HepG2 (cell line): Measurements from ENCODE around the gene TOR4A. TPM values are rescaled to one million over a fixed set of nuclear protein-coding genes. Genes with fewer than 3 reads are reported as not detected.

ENCODE experiments used
- ETV6 ChIP-seq: sonication (generic); formaldehyde crosslinking; conservative IDR thresholded peaks from 2 replicates; pipeline ENCODE4 v1.4.0; 2020; ENCODE audit warnings: missing genetic modification reagents
- HNF1B ChIP-seq: sonication (generic); formaldehyde crosslinking; IDR thresholded peaks from 2 replicates; pipeline ENCODE4 v1.5.1; 2020; ENCODE audit warnings: mild to moderate bottlenecking, moderate library complexity, missing genetic modification reagents
- JARID2 ChIP-seq: sonication (generic); formaldehyde crosslinking; IDR thresholded peaks from 2 replicates; pipeline ENCODE4 v1.8.1; 2023; ENCODE audit warnings: missing genetic modification reagents, inconsistent platforms; ENCODE audit not compliant: insufficient replicate concordance
- KDM1A ChIP-seq: IDR thresholded peaks from 2 replicates; pipeline ENCODE4 v1.6.1; 2016; ENCODE audit warnings: missing compliant biosample characterization
- MXI1 ChIP-seq: IDR thresholded peaks from 3 replicates; pipeline ENCODE4 v1.6.1; 2012; ENCODE audit warnings: low read depth, low read length, inconsistent platforms, borderline replicate concordance
- PAXIP1 ChIP-seq: sonication (generic); formaldehyde crosslinking; conservative IDR thresholded peaks from 2 replicates; pipeline ENCODE4 v1.4.0; 2020; ENCODE audit warnings: mild to moderate bottlenecking, missing genetic modification reagents, moderate library complexity
- ZBTB7B ChIP-seq: sonication (generic); formaldehyde crosslinking; IDR thresholded peaks from 2 replicates; pipeline ENCODE4 v1.4.0; 2020; ENCODE audit warnings: missing genetic modification reagents
- ZNF674 ChIP-seq: sonication (generic); formaldehyde crosslinking; IDR thresholded peaks from 2 replicates; pipeline ENCODE4 v1.5.0; 2020; ENCODE audit warnings: low read depth, mild to moderate bottlenecking, missing genetic modification reagents
- polyA plus RNA-seq, 8 experiments: library from polyadenylated mRNA; depleted of rRNA in 3 of 8; stranded (reverse) in 7 of 8; unstranded in 1 of 8; fragments of >200 nt; fragmentation: Illumina TruSeq in 4 of 8; extraction: Trizol in 4 of 8; gene quantifications; 2 replicates each; pipeline versions ENCODE4 v1.2.1 to v1.2.3, GENCODE V29; 2011 to 2016; ENCODE audit warnings: low read depth in 4 of 8, missing spikeins in 1 of 8, mixed read lengths in 1 of 8; ENCODE audit not compliant: insufficient read depth in 1 of 8
- total RNA-seq, 5 experiments: library from RNA; depleted of rRNA; stranded (reverse); fragments of >200 nt; fragmentation: Illumina TruSeq; extraction: Trizol; gene quantifications; 2 replicates each; pipeline ENCODE4 v1.2.3, GENCODE V29; 2016; ENCODE audit warnings: low read depth in 1 of 5
- TF ChIP-seq, protein P1 (sequence below): sonication (generic); formaldehyde crosslinking; IDR thresholded peaks from 2 replicates; pipeline ENCODE4 v1.5.0; 2020; ENCODE audit warnings: missing genetic modification reagents
- TF ChIP-seq, protein P2 (sequence below): sonication (generic); formaldehyde crosslinking; IDR thresholded peaks from 2 replicates; pipeline ENCODE4 v1.9.0; 2021; ENCODE audit warnings: missing genetic modification reagents, borderline replicate concordance
- TF ChIP-seq, protein P3 (sequence below): sonication (generic); formaldehyde crosslinking; IDR thresholded peaks from 2 replicates; pipeline ENCODE4 v1.4.0; 2020; ENCODE audit warnings: missing genetic modification reagents
- TF ChIP-seq, protein P4 (sequence below): sonication (generic); formaldehyde crosslinking; conservative IDR thresholded peaks from 2 replicates; pipeline ENCODE4 v1.8.0; 2022; ENCODE audit warnings: low read depth, missing genetic modification reagents

Gene TOR4A
- total and polyA plus RNA-seq, 2 of the 13 experiments (the other 11 are each of a cell fraction or from before 2014, with no cell fraction given), result 11.1 to 14.2 TPM

DNA sequence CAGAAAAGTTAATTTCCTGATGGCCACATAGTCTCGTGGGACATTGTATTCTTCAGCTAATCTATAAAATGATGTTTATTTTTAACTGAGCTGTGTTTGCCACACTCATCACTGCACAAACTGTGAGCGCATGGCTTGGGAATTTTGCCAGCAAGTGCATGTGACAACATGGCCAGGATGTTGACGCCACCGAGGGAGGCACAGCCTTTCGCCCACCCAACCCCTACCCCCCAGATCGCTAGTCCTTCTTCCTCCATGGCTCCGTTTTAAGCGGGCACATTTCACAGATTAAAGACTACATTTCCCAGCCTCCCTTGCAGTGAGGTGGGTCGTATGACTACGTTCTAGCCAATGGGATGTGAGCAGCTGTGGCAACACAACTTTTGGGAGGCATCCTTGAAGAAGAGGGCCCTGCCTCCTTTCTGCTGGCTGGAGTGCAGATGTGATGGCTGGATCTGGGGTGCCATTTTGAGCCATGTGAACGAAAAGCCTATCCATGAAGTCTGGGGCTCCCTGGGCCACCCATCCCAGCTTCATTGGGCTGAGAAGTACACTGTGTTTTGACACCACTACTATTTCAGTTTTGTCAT, 16.7 kb downstream of the TOR4A start (continued):
- TF ChIP-seq, protein P1, sequence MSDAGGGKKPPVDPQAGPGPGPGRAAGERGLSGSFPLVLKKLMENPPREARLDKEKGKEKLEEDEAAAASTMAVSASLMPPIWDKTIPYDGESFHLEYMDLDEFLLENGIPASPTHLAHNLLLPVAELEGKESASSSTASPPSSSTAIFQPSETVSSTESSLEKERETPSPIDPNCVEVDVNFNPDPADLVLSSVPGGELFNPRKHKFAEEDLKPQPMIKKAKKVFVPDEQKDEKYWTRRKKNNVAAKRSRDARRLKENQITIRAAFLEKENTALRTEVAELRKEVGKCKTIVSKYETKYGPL (CRISPR knock-in tag), result no peak
- TF ChIP-seq, protein P2, sequence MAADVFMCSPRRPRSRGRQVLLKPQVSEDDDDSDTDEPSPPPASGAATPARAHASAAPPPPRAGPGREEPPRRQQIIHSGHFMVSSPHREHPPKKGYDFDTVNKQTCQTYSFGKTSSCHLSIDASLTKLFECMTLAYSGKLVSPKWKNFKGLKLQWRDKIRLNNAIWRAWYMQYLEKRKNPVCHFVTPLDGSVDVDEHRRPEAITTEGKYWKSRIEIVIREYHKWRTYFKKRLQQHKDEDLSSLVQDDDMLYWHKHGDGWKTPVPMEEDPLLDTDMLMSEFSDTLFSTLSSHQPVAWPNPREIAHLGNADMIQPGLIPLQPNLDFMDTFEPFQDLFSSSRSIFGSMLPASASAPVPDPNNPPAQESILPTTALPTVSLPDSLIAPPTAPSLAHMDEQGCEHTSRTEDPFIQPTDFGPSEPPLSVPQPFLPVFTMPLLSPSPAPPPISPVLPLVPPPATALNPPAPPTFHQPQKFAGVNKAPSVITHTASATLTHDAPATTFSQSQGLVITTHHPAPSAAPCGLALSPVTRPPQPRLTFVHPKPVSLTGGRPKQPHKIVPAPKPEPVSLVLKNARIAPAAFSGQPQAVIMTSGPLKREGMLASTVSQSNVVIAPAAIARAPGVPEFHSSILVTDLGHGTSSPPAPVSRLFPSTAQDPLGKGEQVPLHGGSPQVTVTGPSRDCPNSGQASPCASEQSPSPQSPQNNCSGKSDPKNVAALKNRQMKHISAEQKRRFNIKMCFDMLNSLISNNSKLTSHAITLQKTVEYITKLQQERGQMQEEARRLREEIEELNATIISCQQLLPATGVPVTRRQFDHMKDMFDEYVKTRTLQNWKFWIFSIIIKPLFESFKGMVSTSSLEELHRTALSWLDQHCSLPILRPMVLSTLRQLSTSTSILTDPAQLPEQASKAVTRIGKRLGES (CRISPR knock-in tag), result no peak
- TF ChIP-seq MXI1 (no peak), ETV6 (CRISPR knock-in tag) (no peak), JARID2 (no peak), ZBTB7B (CRISPR knock-in tag) (peak; percentile 45; the same call in 1 of the 2 replicates), HNF1B (CRISPR knock-in tag) (no peak), KDM1A (peak; percentile 74; the same call in 1 of the 2 replicates), PAXIP1 (CRISPR knock-in tag) (0 out of 2 replicates have a peak, but pooled peaks have one; percentile 18), ZNF674 (CRISPR knock-in tag) (no peak)
- TF ChIP-seq, protein P3, sequence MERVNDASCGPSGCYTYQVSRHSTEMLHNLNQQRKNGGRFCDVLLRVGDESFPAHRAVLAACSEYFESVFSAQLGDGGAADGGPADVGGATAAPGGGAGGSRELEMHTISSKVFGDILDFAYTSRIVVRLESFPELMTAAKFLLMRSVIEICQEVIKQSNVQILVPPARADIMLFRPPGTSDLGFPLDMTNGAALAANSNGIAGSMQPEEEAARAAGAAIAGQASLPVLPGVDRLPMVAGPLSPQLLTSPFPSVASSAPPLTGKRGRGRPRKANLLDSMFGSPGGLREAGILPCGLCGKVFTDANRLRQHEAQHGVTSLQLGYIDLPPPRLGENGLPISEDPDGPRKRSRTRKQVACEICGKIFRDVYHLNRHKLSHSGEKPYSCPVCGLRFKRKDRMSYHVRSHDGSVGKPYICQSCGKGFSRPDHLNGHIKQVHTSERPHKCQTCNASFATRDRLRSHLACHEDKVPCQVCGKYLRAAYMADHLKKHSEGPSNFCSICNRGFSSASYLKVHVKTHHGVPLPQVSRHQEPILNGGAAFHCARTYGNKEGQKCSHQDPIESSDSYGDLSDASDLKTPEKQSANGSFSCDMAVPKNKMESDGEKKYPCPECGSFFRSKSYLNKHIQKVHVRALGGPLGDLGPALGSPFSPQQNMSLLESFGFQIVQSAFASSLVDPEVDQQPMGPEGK (CRISPR knock-in tag), result no peak
- TF ChIP-seq, protein P4, sequence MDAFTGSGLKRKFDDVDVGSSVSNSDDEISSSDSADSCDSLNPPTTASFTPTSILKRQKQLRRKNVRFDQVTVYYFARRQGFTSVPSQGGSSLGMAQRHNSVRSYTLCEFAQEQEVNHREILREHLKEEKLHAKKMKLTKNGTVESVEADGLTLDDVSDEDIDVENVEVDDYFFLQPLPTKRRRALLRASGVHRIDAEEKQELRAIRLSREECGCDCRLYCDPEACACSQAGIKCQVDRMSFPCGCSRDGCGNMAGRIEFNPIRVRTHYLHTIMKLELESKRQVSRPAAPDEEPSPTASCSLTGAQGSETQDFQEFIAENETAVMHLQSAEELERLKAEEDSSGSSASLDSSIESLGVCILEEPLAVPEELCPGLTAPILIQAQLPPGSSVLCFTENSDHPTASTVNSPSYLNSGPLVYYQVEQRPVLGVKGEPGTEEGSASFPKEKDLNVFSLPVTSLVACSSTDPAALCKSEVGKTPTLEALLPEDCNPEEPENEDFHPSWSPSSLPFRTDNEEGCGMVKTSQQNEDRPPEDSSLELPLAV (CRISPR knock-in tag), result no peak
